ENCODE measurements around the gene YY1AP1.

DNA sequence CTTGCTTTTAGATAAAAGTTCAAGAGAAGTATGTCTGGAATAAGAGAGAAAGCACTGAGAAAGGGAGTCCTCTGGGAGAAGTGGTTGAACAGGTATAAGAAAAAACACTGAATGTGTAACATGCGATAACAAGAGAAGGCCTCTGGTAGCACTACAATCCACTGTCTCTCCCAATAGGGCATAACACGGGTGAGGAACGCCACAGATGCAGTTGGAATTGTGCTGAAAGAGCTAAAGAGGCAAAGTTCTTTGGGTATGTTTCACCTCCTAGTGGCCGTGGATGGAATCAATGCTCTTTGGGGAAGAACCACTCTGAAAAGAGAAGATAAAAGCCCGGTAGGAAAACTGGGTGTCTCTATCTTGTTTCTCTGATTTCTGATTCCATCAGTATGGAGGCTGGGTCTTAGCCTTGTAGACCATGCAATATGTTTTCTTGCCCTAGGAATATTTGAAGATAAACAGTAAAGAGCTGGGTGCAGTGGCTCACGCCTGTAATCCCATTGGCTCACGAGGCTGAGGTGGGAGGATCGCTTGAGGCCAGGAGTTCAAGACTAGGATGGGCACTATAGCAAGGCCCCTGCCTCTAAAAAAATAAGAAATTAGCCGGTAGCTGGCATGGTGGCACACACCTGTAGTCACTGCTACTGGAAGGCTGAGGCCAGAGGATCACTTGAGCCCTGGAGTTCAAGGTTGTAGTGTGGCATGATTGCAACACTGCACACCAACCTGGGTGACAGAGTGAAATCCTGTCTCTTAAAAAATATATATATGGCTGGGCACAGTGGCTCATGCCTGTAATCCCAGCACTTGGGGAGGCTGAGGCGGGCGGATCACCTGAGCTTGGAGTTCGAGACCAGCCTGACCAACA, 40.7 kb upstream of the YY1AP1 start:
- TF ChIP-seq CTCF (IDR thresholded peaks at IDR 0.05; ENCODE audit: borderline replicate concordance, extremely low read depth, low read length, poor library complexity, severe bottlenecking) (peak; percentile 73), EZH2 (IDR thresholded peaks at IDR 0.05; ENCODE audit: borderline replicate concordance, low read depth, low read length, severe bottlenecking) (no peak)
